Natural killer cell (primary cell): ENCODE results near the gene SGSM1. TPM values are rescaled to one million over a fixed set of nuclear protein-coding genes. Genes with fewer than 3 reads are reported as not detected.

Source experiments
- ATAC-seq, 3 donors: fragments of 150-1000 bp in 2 of 3; fragments of 200-7000 bp in 1 of 3; cut with Tn5 transposase; 1 replicate in 1 of 3; 2 replicates in 2 of 3; pipeline ENCODE4 v1.10.0; 2021; ENCODE audit warnings: mild to moderate bottlenecking in 2 of 3, moderate library complexity in 2 of 3
- DNase-seq, 2 donors: peaks; one replicate each; pipeline versions ENCODE4 v3.0.0 to v3.0.0-alpha.2; 2013 to 2021; ENCODE audit warnings: mixed read lengths in 1 of 2
- H3K27ac ChIP-seq: one replicate; pipeline ENCODE4 v1.5.1; 2013; ENCODE audit warnings: mild to moderate bottlenecking, low read length
- H3K27me3 ChIP-seq: one replicate; pipeline ENCODE4 v1.6.1; 2013; ENCODE audit warnings: low read length; ENCODE audit not compliant: control insufficient read depth, insufficient read depth
- H3K36me3 ChIP-seq: one replicate; pipeline ENCODE4 v1.6.1; 2013; ENCODE audit warnings: low read length; ENCODE audit not compliant: control insufficient read depth, insufficient read depth
- H3K4me1 ChIP-seq: one replicate; pipeline ENCODE4 v1.6.1; 2013; ENCODE audit warnings: low read length; ENCODE audit not compliant: control insufficient read depth, insufficient read depth
- H3K4me3 ChIP-seq: one replicate; pipeline ENCODE4 v1.5.1; 2013; ENCODE audit warnings: low read length
- H3K9me3 ChIP-seq: one replicate; pipeline ENCODE4 v1.6.1; 2013; ENCODE audit warnings: low read length; ENCODE audit not compliant: control insufficient read depth, insufficient read depth
- H3K27ac Mint-ChIP-seq, 2 donors: one replicate each; pipeline ENCODE4 v1.8.0; 2022; ENCODE audit warnings: mild to moderate bottlenecking in 2 of 2, mixed read lengths in 2 of 2, moderate library complexity in 1 of 2
- H3K27me3 Mint-ChIP-seq, 2 donors: one replicate each; pipeline ENCODE4 v1.8.0; 2022; ENCODE audit warnings: low read depth in 2 of 2, mixed read lengths in 2 of 2
- H3K36me3 Mint-ChIP-seq: one replicate; pipeline ENCODE4 v1.8.0; 2022; ENCODE audit warnings: mixed read lengths
- H3K4me1 Mint-ChIP-seq, 2 donors: one replicate each; pipeline ENCODE4 v1.8.0; 2022; ENCODE audit warnings: mixed read lengths in 2 of 2
- H3K4me3 Mint-ChIP-seq: one replicate; pipeline ENCODE4 v1.8.0; 2022; ENCODE audit warnings: mild to moderate bottlenecking, moderate library complexity, mixed read lengths
- H3K9me3 Mint-ChIP-seq, 2 donors: one replicate each; pipeline ENCODE4 v1.8.0; 2022; ENCODE audit warnings: mixed read lengths in 2 of 2
- CTCF ChIP-seq: fragments of 200-600 bp; IDR thresholded peaks from one replicate; pipeline ENCODE4 v1.8.0; 2022; ENCODE audit warnings: antibody characterized with exemption
- WGBS: methylation state at CpG from one replicate; pipeline ENCODE4 v1.1.7; 2013; ENCODE audit warnings: missing lambda C conversion rate; ENCODE audit not compliant: insufficient coverage; 5-methylcytosine and 5-hydroxymethylcytosine counted together
- intact Hi-C: fragments of 100-400 bp; cut with micrococcal nuclease; formaldehyde crosslinking; loops from one replicate; pipeline ENCODE4 v1.14.2; 2022
- total RNA-seq, 4 donors: library from RNA; stranded (reverse); fragments of 120-200 nt in 1 of 4; gene quantifications; one replicate each; pipeline versions ENCODE4 v1.2.3 to v1.2.4, GENCODE V29; 2013 to 2022

Gene SGSM1
- total RNA-seq, 3 donors from 2014 or later (not counting 1 experiment from before 2014, with no cell fraction given): 13.9 to 15.4 (median 13.9) TPM

- no peaks in the 10 kb centered on the region for H3K27me3 ChIP-seq
- H3K27me3 Mint-ChIP-seq: no peaks in the 10 kb centered on the region
- H3K36me3 ChIP-seq: no peaks in the 10 kb centered on the region
- no peak for ATAC-seq
- intact Hi-C loops: no loop called here
- no peaks in the 10 kb centered on the region for H3K9me3 ChIP-seq
- no peaks in the 10 kb centered on the region for H3K9me3 Mint-ChIP-seq
- peak overlapping the region in 1 of 2 donors; percentile 60 for H3K27ac Mint-ChIP-seq
- no peak overlapping the region for H3K27ac ChIP-seq
- no peak overlapping the region for H3K4me3 Mint-ChIP-seq
- DNase-seq: no peak
- 92% methylated on average over 9 of the region's 9 CpGs for whole genome bisulfite sequencing
- no peak overlapping the region for H3K4me3 ChIP-seq
- no peaks in the 10 kb centered on the region for H3K36me3 Mint-ChIP-seq
- no peak for TF ChIP-seq CTCF
- no peaks in the 10 kb centered on the region for H3K4me1 ChIP-seq
- H3K4me1 Mint-ChIP-seq: peaks cover 0 to 20% of the 10 kb centered on the region in 2 donors
Observed at GRCh38 chr22:24827296-24827695, 21.3 kb downstream of the SGSM1 start.

- Mint-ChIP-seq H3K27me3 (no peaks in the 10 kb centered on the region), H3K4me1 (peaks cover 9 to 25% of the 10 kb centered on the region in 2 donors), H3K27ac (no peak overlapping the region), H3K9me3 (no peaks in the 10 kb centered on the region), H3K4me3 (no peak overlapping the region), H3K36me3 (no peaks in the 10 kb centered on the region)
- no peaks in the 10 kb centered on the region for H3K4me1 ChIP-seq
- H3K27ac ChIP-seq: no peak overlapping the region
- no peaks in the 10 kb centered on the region for H3K36me3 ChIP-seq
- 80% methylated on average over 7 of the region's 7 CpGs for whole genome bisulfite sequencing
- no peak overlapping the region for H3K4me3 ChIP-seq
- DNase-seq (no peak), ATAC-seq (no peak)
- H3K9me3 ChIP-seq: no peaks in the 10 kb centered on the region
- intact Hi-C loops: no loop called here
- no peak for TF ChIP-seq CTCF
- no peaks in the 10 kb centered on the region for H3K27me3 ChIP-seq
Observed at GRCh38 chr22:24830205-24830979, 24.4 kb downstream of the SGSM1 start.

- intact Hi-C loops: no loop called here
- no peaks in the 10 kb centered on the region for H3K36me3 ChIP-seq
- H3K9me3 ChIP-seq: no peaks in the 10 kb centered on the region
- H3K4me3 ChIP-seq: no peak overlapping the region
- H3K27ac ChIP-seq: no peak overlapping the region
- Mint-ChIP-seq H3K27me3 (no peaks in the 10 kb centered on the region), H3K36me3 (no peaks in the 10 kb centered on the region), H3K9me3 (no peaks in the 10 kb centered on the region), H3K4me3 (no peak overlapping the region), H3K4me1 (peaks cover 18 to 29% of the 10 kb centered on the region in 2 donors), H3K27ac (peak overlapping the region in 1 of 2 donors; percentile 27)
- TF ChIP-seq CTCF: no peak
- 74% methylated on average over 10 of the region's 10 CpGs for WGBS
- H3K27me3 ChIP-seq: no peaks in the 10 kb centered on the region
- ATAC-seq (no peak), DNase-seq (no peak)
- H3K4me1 ChIP-seq: no peaks in the 10 kb centered on the region
Observed at GRCh38 chr22:24831687-24832086, 25.7 kb downstream of the SGSM1 start.
